HG03378 (cell line): ENCODE results near the gene MAP2.
A peak's percentile ranks its signal among the peaks of the same experiment; 100 is the strongest.
"Not testable (repeated sequence)": the region's sequence is repeated elsewhere in the genome, so short reads cannot be mapped to it uniquely, and the experiment has no call there.

Experiments used
- ATAC-seq: cut with Tn5 transposase; IDR thresholded peaks from one replicate; pipeline ENCODE4 v1.9.1; 2021; ENCODE audit warnings: mild to moderate bottlenecking, moderate library complexity; ENCODE audit not compliant: unreplicated experiment

The MAP2 gene

DNA sequence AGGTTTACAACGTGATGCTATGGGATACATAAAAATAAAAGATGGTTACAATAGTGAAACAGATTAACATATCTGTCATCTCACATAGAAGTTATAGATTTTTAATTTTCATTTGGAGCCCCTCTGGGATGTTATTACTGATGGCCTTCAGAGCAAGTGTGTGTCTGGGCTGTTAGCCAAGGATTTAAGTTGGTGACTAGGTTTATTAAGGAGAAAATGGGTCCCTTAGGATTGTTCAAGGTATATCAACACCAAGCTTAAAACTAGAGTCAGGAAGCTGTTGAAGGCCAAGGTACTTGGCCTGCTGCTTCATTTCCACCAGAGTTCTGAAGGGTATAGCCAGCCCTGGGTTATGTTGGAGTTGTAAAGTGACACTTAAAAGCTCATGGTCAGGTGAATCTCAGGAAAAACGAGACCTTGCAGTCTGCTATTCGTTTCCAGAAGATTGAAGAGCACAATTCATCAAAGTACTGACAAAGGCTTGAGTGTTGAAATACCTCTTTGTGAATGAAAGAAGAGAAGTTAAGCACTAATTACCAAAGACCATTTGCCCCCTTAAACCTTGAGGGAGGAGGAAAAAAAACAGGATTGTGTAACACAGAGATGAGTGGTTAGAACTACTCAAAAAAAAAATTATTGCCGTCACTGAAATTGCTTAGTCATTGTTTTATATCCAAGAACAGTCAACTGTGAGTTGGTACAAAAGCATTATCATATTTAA lies 48.4 kb downstream of the MAP2 start:
- no peak for ATAC-seq

DNA sequence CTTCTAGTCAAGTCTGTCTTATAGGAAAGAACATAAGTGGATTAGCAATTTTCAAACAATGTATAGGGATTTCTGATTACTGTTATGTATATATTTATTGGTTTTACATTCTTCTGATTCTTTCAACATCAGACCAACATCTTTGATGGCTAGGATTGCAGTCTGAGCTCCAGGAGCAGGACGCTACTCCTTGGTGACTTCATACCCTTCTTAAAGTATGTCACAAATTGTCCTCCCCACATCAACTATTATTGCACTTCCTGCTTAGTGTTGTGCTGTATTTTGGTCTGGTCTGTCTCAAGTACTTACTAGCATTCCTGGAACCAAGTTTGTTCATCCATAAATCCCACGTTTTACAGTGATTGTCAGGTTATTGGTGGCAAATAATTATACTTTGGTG lies 49.0 kb downstream of the MAP2 start:
- ATAC-seq = no peak

DNA sequence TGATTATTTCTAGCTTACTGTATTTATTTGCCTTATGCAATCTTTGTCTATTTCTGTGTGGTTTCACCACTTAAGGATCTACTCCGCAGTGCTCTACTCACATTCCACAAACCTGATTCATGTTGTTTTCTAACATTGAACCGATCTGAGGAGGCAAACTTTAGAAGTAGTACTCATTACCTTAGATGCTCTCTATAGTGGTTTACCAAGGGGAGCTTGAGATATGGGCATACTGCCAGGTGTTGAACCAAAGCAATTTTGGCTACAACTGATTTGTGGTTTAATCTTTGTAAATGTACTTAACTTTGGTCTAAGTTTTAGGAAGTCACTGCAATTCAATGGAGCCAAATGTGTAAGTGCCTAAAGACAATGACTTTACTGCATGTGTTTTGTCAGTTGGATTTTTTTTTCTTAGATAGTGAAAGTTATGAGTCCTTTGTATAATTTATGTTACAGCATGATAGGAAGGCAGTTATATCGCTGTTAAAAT lies 50.1 kb downstream of the MAP2 start:
- no peak for ATAC-seq

DNA sequence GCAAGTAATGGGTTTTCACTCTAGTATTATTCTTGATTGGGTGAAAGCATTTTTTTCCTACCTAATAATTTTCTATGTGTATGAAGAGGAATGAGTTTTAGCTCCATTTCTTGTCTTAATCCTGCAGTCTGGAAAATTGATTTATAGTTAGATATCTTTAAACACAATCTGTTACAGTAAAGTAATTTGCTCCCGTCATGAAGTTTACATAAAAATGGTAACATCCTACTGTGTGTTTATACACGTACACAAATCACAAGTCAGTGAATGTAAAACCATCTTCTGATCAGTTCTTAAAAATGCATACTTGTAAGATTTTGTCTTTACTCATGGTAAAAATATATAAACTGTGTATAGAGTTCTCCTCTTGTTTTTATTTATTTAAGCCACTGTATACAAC lies 51.1 kb downstream of the MAP2 start:
- ATAC-seq = no peak

DNA sequence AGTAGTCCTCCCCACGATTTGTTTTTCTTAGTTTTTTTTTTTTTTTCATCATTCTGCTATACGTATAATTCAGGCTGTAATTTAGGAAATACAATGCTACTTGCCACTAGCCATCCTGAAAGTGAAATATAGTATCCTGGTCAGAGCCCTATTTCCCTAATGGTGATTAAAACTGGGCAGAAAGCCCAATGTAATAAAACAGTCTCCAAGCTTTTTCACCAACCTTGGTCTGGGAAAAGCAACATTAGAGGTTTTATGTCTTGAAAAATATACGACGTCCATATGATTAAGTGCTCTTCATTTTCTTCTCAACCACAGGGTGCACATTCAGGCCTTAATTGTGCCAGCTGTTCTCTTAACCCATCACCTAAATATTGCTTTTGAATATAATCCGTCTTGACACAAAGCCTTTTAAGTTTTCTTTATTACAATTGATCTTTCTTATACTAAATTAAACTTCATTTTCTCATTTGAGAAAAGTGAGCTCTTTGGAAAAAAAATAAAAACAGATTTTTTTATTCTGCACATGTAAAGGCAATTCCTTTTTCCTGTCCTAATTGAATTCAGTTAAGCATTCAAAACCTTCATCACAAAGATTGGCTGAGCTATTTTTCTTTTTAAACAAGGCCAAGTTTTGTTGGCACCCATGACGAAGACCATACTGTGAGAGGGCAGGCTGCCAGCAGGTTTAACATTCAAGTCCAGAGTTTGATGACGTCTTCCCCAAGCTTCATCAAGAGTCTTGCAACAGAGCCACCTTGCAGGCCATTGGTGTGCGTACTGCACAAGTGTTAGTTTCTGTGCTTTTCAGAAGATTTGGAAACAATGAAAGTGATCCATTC lies 52.7 kb downstream of the MAP2 start:
- ATAC-seq = no peak

DNA sequence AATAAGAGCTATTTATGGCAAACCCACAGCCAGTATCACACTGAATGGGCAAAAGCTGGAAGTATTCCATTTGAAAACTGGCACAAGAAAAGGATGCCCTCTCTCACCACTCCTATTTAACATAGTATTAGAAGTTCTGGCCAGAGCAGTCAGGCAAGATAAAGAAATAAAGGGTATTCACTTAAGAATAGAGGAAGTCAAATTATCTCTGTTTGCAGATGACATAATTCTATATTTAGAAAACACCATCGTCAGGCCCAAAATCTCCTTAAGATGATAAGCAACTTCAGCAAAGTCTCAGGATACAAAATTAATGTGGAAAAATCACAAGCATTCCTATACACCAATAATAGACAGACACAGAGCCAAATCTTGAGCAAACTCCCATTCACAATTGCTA lies 68.4 kb downstream of the MAP2 start:
- not testable (repeated sequence) for ATAC-seq

DNA sequence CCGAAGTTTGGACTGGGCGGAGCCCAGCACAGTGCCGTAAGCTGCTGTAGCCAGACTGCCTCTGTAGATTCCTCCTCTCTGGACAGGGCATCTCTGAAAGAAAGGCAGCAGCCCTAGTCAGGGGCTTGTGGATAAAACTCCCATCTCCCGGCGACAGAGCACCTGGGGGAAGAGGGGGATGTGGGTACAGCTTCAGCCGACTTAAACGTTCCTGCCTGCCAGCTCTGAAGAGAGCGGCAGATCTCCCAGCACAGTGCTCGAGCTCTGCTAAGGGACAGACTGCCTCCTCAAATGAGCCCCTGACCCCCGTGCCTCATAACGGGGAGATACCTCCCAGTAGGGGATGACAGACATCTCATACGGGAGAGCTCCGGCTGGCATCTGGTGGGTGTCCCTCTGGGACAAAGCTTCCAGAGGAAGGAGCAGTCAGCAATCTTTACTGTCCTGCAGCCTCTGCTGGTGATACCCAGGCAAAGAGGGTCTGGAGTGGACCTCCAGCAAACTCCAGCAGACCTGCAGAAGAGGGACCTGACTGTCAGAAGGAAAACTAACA lies 71.3 kb downstream of the MAP2 start:
- not testable (repeated sequence) for ATAC-seq

DNA sequence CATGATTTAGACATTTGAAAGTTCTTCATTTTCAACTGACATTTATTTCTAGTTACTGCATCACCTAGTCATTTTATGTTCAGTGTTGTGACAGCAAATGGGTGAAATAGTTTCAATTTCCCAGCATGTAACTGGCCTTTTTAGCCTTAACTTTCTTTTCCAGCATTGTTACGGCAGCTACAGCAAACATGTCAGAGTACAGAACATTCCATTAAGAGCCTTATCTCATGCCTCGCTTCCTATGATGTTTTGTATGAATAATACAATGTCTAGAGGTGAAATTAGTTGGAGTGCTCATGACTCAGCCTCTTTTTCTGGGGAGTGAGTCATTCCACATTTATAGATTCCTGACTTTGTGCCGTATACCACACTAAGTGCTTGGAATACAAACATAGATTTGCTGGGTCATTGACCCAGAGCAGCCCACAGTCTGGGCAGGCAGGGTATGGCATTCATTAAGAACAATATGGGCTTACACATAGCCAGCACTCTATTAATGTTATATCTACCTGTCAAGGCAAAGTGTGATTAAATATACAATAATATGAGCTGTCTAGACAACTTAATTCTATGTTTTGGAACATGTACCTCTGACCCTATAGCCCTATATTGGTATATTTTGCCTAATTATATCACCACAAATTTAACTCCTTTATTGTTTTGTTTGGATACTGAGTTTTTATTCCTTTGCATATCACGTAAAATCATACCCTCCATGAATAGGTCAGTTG lies 72.2 kb downstream of the MAP2 start:
- no peak for ATAC-seq

DNA sequence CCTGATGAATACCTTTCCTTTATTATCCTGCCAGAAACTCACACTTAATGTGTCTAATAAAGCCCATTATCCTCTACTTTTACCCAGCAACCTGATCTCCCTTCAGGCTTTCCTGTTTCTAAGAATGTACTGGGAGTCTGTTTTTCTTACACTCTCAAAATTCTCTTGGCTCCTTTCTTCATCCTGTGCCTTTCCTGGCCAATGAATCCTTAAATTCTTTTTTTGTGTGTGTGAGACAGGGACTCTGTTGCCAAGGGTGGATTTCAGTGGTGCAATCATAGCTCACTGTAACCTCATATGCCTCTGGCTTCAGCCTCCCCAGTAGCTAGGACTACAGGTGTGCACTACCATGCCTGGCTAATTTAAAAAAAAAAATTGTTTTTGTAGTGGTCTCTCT lies 72.7 kb downstream of the MAP2 start:
- no peak for ATAC-seq

DNA sequence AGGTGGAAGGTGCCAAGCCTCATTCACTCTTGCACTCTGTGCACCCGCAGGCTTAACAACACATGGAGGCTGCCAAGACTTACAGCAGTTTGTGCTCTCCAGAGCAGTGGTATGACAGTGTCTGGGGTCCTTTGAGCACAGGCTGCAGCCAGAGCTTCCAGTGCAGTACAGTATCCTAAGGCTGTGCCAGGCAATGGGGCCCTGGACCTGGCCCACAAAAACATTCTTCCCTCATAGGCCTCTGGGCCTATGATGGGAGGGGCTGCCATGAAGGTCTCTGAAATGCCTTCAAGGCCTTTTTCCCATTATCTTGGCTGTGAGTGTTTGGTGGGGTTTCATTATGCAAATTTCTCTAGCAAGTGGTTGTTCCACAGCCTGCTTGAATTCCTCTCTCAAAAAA lies 74.8 kb downstream of the MAP2 start:
- no peak for ATAC-seq

DNA sequence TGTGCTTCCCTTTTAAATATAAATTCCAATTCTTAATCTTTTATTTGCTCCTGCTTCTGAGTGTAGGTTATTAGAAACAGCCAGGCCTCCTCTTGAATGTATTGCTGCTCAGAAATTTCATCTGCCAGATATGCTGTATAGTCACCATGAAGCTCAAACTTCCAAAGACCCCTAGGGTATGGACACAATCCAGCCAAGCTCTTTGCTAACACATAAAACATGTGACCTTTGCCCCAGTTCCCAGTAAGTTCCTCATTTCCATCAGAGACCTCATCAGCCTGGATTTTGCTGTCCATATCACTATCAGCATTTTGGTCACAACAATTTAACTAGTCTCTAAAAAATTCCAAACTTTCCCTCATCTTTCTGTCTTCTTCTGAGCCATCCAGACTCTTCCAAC lies 75.2 kb downstream of the MAP2 start:
- ATAC-seq = no peak

DNA sequence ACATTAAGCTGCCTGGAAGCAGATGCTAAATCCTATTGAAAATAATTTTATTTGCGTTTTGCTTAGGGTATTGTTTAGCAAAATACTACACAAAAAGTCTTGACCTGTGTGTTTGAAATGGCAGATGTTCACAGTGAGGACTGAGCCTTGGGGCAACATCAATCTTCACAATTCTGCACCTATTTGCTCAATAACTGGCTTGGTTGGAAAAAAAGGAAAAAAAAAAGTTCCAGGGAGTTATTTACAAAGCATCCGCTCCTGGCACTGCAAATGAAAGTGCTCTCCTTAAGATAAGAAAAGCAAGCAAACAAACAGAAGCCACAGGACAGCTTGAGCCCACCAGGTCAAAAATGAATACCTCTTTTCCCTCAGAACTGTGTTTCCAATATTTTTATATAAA lies 77.7 kb downstream of the MAP2 start:
- ATAC-seq = no peak

DNA sequence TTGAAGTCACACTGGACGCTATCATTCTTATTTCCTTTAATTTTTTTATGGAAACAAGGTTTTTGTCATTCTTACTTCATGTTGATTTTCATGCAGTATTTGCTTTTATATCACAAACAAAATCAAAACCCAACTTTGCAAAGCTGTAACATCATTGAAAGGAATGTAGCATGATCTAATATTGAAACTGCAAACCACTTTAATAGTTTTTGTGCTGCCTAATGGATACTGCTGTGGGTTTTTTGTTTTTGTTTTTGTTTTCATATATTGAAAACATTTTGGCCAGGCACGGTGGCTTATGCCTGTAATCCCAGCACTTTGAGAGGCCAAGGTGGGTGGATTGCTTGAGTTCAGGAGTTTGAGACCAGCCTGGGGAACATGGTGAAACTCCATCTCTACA lies 81.6 kb downstream of the MAP2 start:
- ATAC-seq = no peak

DNA sequence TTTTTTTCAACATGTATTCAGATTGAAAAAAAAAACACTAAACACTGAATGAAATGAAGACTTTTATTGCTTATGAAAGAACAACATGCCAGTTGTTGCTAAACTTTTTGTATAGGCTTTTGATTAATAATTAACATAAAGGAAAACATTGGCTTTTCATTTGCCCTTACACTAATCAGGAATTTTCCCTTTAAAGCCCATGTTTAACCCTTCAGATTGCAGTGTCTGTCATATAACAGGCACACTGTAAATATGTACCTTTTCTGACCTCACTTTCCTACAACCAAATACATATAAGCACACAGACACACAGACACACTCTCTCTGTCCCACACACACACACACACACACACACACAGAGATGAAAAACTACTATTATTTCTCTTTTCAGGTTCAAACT lies 84.4 kb downstream of the MAP2 start:
- no peak for ATAC-seq

DNA sequence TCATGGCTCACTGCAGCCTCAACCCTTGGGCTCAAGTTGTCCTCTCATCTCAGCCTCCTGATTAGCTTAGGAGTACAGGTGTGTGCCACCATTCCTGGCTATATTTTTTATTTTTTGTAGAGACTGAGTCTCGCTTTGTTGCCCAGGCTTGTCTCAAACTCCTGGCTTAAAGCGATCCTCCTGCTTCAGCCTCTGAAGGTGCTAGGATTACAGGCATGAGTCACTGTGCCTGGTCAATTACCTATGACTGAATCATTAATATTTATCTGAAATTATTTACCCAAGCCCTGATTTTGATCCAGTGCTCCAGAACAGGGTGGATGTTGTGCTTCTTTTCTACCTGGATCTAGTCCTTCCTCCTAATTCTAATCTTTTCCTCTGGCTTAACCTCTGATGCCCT lies 87.8 kb downstream of the MAP2 start:
- no peak for ATAC-seq

DNA sequence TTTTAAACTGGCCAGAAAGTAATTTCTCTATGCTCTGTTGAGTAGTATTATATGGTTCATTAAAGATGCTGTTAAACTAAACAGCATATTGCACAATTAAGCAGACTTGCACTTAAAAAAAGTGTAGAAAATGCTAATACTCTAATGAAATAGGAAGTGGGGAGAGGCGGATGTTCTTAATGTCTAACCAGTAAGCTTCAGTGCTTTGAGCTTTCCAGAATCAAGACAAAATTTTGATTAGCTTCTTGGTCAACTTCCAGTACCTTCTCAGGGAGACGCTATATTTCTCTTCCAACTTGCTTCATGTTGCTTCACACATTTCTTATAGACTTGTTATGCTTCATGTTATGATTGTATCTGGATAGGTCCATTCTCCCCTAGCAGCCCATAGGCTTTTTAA lies 89.1 kb downstream of the MAP2 start:
- ATAC-seq = no peak

DNA sequence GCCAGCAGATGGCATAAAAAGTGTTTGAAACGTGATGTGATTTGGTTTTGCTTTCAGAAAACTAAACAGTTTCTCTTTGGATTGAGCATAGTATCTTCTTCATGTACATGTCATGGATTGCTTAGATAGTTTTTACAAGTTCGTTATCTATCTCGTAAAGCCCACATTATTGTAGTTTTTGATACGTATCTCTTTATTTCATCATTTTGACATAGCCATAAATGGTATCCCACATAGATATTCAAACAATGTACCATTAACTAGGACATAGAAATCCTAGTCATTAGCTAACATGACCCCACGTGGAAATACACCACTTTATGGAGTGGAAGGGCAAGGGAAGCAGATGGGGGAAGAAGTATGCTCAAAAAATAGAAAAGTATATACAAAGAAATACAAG lies 93.6 kb downstream of the MAP2 start:
- no peak for ATAC-seq

DNA sequence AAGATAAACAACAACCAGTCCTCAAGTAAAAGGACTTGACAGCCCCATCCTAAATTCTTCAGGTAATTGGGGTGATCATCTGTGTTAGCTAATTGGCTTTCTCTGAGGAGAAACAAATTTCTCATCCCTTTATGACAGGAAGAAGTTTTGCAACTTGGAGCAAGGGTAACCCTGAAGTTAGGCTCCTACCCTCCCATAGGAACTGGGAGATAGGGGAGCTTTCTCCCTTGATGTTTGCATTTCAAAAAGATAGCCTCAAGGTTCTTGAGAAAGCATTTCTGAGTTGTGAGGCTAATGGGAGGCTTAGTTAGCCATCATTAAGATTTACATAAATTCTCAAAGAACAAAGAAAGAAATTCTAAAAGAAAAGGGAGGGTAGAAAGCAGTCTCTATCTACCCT lies 95.4 kb downstream of the MAP2 start:
- no peak for ATAC-seq

DNA sequence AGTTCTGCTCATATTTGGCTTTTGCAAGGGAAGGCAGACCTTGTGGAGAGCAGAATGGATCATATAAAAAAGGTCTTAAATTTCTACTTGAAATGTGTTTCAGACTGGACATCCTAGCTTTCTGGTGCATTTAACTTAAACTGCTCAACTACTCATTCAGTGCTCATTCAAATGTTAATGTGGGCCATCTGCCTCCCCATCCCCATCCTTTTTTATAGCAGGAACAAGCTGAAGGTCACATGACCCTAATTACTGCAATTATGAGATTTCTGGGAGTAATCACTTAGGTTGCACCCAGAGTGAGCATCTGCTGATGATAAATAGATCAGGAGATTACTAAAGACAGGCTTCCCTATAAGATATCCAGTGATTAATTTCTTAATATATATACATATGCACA lies 96.1 kb downstream of the MAP2 start:
- no peak for ATAC-seq

DNA sequence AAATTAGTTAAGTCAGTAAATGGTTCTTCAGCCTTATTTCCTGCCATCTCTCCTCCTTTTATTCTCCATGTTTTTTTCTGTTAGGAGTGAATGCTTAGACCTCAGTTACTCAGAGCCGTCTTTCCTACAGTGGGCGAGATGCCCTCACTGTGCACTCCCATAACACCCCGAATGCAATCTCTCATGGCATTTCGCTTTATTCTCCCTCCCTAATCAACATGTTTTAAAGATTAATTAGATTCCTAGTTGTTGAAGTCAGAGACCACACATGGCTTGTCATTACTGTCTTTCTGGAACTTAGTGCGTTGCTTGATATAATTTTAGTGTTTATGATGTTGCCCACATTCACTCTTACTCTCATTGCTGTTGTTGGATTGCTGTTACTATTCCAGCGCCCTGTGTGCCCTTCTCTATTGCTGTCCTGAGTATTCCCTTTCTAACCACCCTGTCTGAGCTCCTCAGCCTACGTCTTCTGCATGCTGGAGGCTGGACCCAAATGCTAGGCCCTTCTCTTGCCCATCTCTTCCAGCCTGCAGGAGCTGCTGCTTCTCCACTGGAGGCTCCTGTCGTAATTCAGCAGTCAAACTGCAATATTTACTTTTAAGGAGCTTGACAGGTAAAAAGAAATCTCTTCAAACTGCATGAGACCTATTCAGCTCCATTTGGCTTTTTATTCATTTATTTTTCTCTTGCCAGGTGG lies 99.3 kb downstream of the MAP2 start:
- no peak for ATAC-seq

DNA sequence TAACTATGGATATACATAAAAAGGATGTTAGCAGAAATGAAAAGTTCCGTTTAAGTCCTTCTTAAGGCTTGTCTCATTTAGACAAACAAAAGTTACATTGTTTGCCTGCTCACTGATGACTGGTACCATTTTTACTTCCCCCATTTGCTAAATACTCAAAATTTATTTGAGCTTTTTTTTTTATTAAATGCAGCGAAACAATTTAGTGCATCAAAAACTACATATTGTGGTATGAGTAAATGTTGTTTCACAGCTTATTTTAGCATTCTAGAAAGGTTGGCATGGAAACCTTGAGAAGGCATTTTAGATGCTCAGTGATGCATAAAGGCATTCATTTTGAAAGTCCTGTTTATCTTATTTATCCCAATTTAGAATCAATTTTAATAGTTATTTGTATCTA lies 100.0 kb downstream of the MAP2 start:
- peak; percentile 76 for ATAC-seq
